Amygdala (tissue), 56 donors: ENCODE results near the gene CALML5.

Source experiments
- DNase-seq, 56 donors: peaks; one replicate each; lab custom pipeline; 2025; lab: John Stamatoyannopoulos, UW

CALML5 gene

GRCh38 chr10:5534051-5534821, 34.9 kb upstream of the CALML5 start:
- no peak for DNase-seq

DNA sequence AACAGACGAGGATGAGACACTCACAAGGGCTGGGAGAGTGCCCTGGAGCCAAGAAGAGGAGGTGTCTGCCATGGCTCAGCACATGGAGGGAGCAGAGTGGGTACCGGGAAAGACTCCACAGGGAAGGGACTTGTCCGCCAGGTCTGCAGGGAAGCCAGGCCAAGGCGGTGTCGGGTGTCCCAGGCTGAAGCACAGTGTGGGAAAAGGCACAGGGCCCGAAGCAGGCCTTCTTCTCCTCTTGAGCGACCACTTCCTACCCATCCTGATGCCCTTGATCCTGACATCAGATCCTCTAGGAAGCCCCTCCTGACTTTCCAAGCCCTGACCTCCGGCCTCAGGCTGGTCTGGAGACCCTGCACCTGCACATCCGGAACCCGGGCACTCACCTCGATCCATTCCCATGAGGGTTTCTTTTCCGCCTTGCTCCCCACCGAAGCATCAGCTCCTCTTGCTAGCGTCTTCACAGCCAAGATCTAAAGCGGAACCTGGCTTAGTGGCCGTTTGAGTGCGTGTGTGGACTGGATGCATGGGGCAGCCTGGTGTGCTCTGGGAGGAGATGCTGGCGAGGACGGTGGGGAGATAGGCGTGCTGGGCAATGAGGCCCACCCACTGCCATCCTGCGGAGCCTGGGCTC, 33.8 kb upstream of the CALML5 start:
- DNase-seq, result no peak

DNA sequence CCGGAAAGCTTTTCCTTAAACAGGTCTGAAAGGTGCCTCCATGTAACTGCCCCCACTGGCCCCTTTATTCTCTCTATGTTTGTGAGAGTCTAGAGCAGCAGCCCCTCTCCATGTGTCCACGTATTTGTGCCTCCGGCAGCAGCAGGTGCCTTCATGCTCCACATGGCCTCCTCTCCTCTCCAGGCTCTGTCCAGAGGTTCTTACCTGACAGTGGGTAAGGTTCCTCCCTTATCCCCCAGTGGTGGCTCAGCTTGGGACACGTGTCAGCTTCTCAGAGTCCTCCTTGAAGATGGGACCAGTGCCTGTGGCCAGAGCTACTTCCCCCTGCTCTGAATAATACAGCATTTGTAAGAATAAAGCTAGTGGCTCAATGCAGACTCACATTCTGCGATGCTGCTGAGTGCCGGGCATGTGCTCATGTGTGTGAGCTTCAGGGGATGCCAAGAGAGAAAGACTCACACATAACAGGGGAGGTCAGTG, 33.3 kb upstream of the CALML5 start:
- DNase-seq, result no peak

GRCh38 chr10:5532307-5532605, 32.9 kb upstream of the CALML5 start:
- DNase-seq, result no peak

GRCh38 chr10:5531558-5532306, 32.4 kb upstream of the CALML5 start:
- DNase-seq, result no peak

DNA sequence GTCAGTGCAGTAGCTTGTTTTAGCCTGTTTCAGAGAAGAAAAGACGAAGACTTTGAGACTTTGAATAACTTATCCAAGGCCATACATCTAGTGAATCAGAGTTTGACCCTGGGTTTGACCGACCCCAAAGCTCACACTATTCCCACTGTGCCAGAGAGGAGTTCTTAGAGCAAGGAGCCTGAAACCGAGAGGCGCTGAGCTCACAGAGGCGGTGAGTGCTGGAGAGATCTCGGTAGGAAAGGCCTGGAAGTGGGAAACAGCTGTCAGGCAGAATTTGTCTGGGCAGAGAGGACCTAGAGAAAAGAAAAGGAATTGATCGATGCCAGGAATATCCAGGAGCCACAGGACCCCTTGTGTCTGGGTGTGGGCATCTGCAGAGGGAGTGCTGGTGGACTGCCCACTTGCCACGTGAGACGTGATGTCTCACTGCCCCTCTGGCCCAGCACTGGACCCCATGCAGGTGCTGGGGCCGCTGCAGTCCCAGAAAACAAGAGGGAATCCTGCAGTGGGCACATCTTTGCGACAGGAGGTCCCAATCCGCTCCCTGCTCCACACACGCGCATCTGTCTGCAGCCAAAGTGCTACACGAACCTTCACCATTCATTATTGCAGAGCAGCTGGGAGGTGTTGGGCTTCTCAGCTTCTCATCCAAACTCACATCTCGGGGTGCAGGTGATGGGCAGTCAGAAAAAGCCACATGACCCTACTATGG, 31.6 kb upstream of the CALML5 start:
- DNase-seq, result no peak

DNA sequence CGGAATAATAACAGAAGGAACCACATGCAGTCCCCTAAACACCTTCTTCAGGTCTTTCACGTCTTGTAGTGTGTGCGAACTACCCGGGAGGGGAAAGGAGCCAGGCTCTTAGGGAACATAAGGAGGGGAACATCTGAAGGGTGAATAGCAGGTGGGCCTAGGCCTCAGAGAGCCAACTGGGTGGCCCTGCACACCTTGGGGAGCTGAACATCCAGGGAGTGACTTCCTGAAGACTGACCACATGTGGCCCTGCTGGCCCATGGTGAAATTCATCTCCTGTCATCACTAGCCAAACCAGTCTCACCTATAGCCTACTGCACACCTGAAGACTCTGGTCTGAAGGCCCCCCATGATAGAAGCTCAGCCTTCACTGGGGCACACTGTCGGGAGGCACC, 31.0 kb upstream of the CALML5 start:
- no peak for DNase-seq

DNA sequence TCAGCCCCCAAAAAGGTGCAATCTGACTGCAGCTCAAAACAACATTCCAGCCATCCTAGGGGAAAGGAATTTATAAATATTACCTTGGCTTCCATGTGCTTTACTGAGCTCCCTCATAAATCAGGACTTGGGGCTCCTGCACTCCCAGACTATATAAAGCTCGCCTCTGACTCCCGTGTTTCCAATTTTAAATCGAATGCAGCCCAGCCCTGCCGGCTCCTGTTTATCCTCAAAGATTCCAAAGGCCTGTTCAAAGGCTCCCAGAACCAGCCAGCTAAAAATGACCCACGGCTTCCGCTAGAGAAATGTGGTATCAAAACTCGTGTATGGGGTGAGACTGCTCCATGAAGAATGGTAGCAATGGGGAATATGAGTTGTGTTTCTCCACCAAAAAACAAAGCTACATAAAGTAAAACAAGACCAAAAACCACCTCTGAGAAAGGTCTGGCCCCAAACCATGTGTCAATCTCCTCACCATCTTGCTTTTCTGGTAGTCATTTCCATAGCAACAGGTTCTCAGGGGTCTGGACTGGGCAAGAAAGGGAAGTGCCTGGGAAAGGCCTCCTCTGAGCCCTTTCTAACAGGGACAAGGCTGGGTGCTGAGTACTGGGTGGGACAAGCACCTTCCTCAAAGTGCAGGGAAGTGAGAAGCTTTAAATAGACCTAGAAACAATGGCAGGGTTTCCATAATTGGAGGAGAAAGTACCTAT, 30.5 kb upstream of the CALML5 start:
- DNase-seq, result no peak

- DNase-seq, result no peak
These were observed 29.8 kb upstream of the CALML5 start for GRCh38 chr10:5528989-5529701.

DNA sequence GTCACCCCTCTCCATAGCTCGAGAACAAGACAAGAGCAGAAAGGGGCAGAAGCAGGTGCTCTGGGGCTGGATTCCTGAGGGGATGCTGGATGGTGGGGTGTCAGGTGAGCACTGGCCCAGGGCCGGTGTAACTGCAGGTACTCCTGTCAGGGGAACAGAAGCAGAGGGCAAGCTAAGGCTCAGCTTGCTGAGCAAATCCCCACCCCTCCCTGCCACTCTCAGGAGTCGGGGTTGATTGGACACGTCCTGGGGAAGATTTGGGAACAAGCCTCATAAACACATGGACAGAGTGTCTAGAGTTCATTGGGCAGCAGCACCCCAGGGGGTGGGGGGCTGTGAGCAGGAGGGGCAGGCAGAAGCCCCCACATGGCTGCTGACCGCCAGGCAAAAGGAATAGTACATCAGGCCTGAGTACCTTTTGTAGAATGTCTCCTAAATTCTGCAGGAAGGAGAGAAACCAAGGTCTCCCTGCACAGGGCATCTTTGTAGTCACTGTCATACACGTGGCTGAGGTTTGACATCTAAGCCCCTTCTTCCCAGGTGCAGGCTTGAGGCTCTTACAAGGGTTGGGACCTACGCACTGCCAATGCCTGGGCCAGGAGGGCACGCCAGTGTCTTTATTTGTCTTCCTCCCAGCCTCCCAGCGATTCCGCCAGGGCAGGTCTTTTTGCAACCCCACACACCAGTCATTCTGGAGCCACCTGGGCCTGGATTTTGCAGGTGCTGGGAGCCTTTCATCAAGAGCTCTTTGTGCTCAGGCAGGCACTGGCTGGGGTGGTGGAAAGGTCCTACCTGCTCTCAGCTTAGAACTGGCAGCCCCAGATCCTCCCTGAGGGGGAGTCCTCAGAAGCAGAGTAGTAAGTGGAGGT, 28.2 kb upstream of the CALML5 start:
- DNase-seq, result no peak

- DNase-seq, result no peak
These were observed 27.4 kb upstream of the CALML5 start for GRCh38 chr10:5526691-5527331.

DNA sequence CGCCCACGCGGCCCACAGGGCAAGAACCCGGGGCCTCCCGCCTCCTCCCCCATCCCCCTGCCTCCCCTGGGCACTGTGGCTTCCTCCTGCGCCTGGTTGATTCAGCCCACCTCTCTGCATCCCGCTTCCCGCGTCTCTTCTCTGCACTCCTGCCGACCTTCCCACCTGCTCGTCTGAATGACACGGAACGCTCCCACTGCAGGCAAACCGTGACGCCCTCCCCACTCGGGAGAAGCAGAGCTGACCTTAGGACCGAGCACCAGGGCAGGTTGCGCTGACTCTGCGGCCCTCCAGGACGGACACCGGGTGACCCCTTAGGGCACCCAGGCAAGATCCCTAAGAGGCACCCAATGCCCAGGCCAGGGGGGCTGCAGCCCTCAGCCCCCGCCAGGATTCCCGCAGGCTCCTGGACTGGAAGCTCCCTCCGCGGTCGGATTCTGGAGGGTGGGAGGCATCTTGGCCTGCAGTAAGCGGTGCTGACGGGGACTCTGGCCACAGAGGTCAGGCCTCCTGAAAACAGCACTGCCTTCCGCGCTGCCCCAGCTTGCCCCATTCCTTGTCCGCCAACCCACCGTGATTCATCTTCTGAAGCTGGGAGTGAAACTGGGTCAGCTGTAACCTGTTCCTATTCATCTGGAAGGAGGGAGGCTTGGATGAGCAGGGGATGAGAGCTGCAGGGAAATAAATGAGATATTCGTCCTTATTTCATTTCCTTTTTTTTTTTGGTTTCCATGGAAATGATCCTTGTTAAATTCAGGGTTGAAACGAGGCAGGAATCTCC, 26.4 kb upstream of the CALML5 start:
- no peak for DNase-seq

DNA sequence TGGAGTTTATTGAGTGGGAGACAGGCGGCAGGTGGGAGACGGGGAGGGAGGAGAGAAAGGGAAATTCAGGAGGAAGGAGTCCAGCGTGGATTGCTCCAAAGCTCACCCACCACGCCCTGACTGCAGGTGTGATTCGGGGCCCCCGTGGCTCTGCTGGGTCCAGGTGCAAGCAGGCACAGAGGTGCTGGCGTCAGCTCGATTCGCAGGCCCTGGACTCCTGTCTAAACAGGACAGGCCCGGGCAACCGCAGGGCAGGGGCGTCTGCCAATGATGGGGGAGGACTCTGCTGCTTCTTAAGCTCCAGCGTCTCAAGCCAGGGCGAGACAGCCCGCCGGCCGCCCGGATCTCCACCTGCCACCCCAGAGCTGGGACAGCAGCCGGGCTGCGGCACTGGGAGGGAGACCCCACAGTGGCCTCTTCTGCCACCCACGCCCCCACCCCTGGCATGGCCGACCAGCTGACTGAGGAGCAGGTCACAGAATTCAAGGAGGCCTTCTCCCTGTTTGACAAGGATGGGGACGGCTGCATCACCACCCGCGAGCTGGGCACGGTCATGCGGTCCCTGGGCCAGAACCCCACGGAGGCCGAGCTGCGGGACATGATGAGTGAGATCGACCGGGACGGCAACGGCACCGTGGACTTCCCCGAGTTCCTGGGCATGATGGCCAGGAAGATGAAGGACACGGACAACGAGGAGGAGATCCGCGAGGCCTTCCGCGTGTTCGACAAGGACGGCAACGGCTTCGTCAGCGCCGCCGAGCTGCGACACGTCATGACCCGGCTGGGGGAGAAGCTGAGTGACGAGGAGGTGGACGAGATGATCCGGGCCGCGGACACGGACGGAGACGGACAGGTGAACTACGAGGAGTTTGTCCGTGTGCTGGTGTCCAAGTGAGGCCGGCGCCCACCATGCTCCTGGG, 25.5 kb upstream of the CALML5 start, which contains the start of gene CALML3:
Gene CALML3 (plus strand): TSS at position 321 of the 920 bp plus-strand sequence. CDS start 125 bp downstream, at position 446.
- DNase-seq, result no peak

DNA sequence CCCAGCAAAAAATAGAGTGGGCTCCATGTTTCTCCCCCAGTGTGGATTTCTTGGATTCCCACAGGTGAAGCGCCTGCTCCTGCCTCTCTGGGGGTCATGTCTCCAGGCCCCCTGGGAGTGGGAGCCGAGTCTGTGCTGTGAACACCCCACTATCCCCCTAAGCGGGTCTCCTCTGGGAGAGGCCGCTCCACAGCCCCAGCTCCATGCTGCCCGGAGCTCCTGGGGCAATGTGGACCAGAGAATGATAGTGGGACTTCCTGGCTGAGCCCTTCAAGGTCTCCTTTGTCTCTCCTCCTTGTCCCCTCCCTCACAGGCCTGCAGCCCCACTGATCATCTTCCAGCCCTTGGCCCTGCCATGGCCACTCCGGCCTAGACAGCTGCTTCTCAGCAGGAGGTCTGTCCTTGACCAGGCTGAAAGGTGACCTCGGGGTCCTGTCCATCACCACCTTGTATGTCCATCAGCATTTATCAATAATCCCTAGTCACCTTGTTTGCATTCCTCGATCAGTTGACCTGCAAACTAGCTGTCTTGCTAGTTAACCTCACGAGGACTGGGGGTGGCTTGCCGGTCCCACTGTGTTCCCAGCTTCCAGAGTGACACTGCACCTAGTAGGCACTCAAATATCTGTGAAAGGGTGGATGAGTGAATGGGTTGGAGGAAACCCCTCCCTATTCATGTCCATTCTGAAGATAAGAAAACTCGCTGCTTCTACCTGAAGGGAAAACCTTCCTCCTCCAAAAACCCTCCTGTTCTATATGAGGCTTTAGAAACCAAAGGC, 24.6 kb upstream of the CALML5 start:
- DNase-seq, result no peak

- DNase-seq, result no peak
These were observed 23.7 kb upstream of the CALML5 start for GRCh38 chr10:5522913-5523560.
